WTC11 (cell line): ENCODE data around the gene CPA4.

Experiments used
- CBFB ChIP-seq: sonication (generic); formaldehyde crosslinking; IDR thresholded peaks from 2 replicates; pipeline ENCODE4 v1.8.1; 2022; ENCODE audit warnings: mild to moderate bottlenecking, low read depth, missing genetic modification reagents
- CREB1 ChIP-seq: sonication (generic); formaldehyde crosslinking; IDR thresholded peaks from 2 replicates; pipeline ENCODE4 v1.8.0; 2023; ENCODE audit warnings: mild to moderate bottlenecking, missing genetic modification reagents
- CTCF ChIP-seq: fragments of 200-600 bp; IDR thresholded peaks from 2 replicates; pipeline ENCODE4 v1.8.0; 2022; ENCODE audit warnings: antibody characterized with exemption
- FOXP1 ChIP-seq: sonication (generic); formaldehyde crosslinking; IDR thresholded peaks from 2 replicates; pipeline ENCODE4 v1.8.0; 2022; ENCODE audit warnings: missing genetic modification reagents, mild to moderate bottlenecking, moderate library complexity, borderline replicate concordance
- GTF2I ChIP-seq: fragments of 250-450 bp; sonication (Bioruptor Pico); conservative IDR thresholded peaks from 2 replicates; pipeline ENCODE4 v1.4.0; 2021; ENCODE audit warnings: mild to moderate bottlenecking
- KAT7 ChIP-seq: sonication (generic); formaldehyde crosslinking; IDR thresholded peaks from 2 replicates; pipeline ENCODE4 v1.8.1; 2023; ENCODE audit warnings: missing genetic modification reagents, mild to moderate bottlenecking, borderline replicate concordance
- MAX ChIP-seq: sonication (generic); formaldehyde crosslinking; IDR thresholded peaks from 2 replicates; pipeline ENCODE4 v1.8.0; 2022; ENCODE audit warnings: mild to moderate bottlenecking, missing genetic modification reagents
- NFYB ChIP-seq: sonication (generic); formaldehyde crosslinking; conservative IDR thresholded peaks from 2 replicates; pipeline ENCODE4 v1.8.0; 2022; ENCODE audit warnings: low read depth, missing genetic modification reagents
- TEAD4 ChIP-seq: sonication (generic); formaldehyde crosslinking; IDR thresholded peaks from 2 replicates; pipeline ENCODE4 v1.8.0; 2022; ENCODE audit warnings: mild to moderate bottlenecking, missing genetic modification reagents
- ZNF232 ChIP-seq: sonication (generic); formaldehyde crosslinking; IDR thresholded peaks from 2 replicates; pipeline ENCODE4 v1.8.0; 2022; ENCODE audit warnings: mild to moderate bottlenecking, missing genetic modification reagents
- ZNF512 ChIP-seq: sonication (generic); formaldehyde crosslinking; IDR thresholded peaks from 2 replicates; pipeline ENCODE4 v1.8.1; 2022; ENCODE audit warnings: missing genetic modification reagents, borderline replicate concordance
- TF ChIP-seq, protein P1 (sequence below): fragments of 250-450 bp; sonication (Bioruptor Pico); IDR thresholded peaks from 2 replicates; pipeline ENCODE4 v2.1.2; 2022; ENCODE audit warnings: mild to moderate bottlenecking, moderate library complexity
- TF ChIP-seq, protein P2 (sequence below): sonication (generic); formaldehyde crosslinking; IDR thresholded peaks from 2 replicates; pipeline ENCODE4 v1.8.1; 2023; ENCODE audit warnings: mild to moderate bottlenecking, missing genetic modification reagents, moderate library complexity

DNA sequence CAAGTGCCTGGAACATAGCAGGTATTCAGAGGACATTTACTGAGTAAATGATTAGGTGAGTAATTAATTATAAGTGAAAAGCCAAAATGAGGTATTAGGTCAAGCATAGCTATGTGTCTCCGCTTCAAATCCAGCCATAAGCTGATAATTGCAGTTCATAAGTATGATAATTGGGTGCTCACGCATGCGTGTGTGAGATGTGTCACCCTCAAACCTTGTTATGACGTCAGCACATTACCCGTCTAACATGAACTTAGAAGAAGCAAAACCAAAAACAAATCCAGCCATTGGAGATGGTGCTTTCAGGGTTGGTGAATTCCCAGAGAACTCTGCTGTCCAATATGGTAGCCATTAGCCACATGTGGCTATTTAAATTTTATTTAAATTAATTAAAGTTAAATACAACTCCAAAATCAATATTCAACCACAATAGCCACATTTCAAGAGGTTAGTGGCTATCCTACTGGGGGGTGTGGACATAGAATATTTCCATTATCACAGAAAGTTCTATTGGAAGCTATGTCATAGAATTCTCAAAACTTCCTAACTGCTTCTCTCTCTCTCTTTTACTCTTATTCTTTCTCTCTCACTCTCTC lies 51.4 kb downstream of the CPA4 start, which contains the start of gene CPA5:
- TF ChIP-seq MAX (CRISPR knock-in tag), result no peak
- TF ChIP-seq CTCF, result no peak
- TF ChIP-seq ZNF232, result no peak
- no peak for TF ChIP-seq CREB1
- no peak for TF ChIP-seq NFYB (CRISPR knock-in tag)
- no peak for TF ChIP-seq KAT7 (CRISPR knock-in tag)
- no peak for TF ChIP-seq CBFB (CRISPR knock-in tag)
- TF ChIP-seq, protein P1, sequence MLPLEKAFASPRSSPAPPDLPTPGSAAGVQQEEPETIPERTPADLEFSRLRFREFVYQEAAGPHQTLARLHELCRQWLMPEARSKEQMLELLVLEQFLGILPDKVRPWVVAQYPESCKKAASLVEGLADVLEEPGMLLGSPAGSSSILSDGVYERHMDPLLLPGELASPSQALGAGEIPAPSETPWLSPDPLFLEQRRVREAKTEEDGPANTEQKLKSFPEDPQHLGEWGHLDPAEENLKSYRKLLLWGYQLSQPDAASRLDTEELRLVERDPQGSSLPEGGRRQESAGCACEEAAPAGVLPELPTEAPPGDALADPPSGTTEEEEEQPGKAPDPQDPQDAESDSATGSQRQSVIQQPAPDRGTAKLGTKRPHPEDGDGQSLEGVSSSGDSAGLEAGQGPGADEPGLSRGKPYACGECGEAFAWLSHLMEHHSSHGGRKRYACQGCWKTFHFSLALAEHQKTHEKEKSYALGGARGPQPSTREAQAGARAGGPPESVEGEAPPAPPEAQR, result no peak
- TF ChIP-seq, protein P2, sequence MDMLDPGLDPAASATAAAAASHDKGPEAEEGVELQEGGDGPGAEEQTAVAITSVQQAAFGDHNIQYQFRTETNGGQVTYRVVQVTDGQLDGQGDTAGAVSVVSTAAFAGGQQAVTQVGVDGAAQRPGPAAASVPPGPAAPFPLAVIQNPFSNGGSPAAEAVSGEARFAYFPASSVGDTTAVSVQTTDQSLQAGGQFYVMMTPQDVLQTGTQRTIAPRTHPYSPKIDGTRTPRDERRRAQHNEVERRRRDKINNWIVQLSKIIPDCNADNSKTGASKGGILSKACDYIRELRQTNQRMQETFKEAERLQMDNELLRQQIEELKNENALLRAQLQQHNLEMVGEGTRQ (CRISPR knock-in tag), result no peak
- TF ChIP-seq FOXP1 (CRISPR knock-in tag), result no peak
- TF ChIP-seq GTF2I, result no peak
- no peak for TF ChIP-seq TEAD4 (CRISPR knock-in tag)
- no peak for TF ChIP-seq ZNF512 (CRISPR knock-in tag)
